WTC11 (cell line): ENCODE measurements around the gene MRO.

Source experiments
- CBFB ChIP-seq: sonication (generic); formaldehyde crosslinking; IDR thresholded peaks from 2 replicates; pipeline ENCODE4 v1.8.1; 2022; ENCODE audit warnings: mild to moderate bottlenecking, low read depth, missing genetic modification reagents
- CREB1 ChIP-seq: sonication (generic); formaldehyde crosslinking; IDR thresholded peaks from 2 replicates; pipeline ENCODE4 v1.8.0; 2023; ENCODE audit warnings: mild to moderate bottlenecking, missing genetic modification reagents
- CTCF ChIP-seq: fragments of 200-600 bp; IDR thresholded peaks from 2 replicates; pipeline ENCODE4 v1.8.0; 2022; ENCODE audit warnings: antibody characterized with exemption
- NFYB ChIP-seq: sonication (generic); formaldehyde crosslinking; conservative IDR thresholded peaks from 2 replicates; pipeline ENCODE4 v1.8.0; 2022; ENCODE audit warnings: low read depth, missing genetic modification reagents
- SOX15 ChIP-seq: fragments of 250-450 bp; sonication (Bioruptor Pico); IDR thresholded peaks from 2 replicates; pipeline ENCODE4 v1.9.0; 2021; ENCODE audit warnings: mild to moderate bottlenecking
- TCF7 ChIP-seq: sonication (generic); formaldehyde crosslinking; IDR thresholded peaks from 2 replicates; pipeline ENCODE4 v1.8.0; 2022; ENCODE audit warnings: mild to moderate bottlenecking, low read depth, missing genetic modification reagents, moderate library complexity
- USF2 ChIP-seq: sonication (generic); formaldehyde crosslinking; IDR thresholded peaks from 2 replicates; pipeline ENCODE4 v1.8.1; 2023; ENCODE audit warnings: mild to moderate bottlenecking, missing genetic modification reagents, moderate library complexity
- ZBTB21 ChIP-seq: sonication (generic); formaldehyde crosslinking; IDR thresholded peaks from 2 replicates; pipeline ENCODE4 v1.8.1; 2023; ENCODE audit warnings: mild to moderate bottlenecking, missing genetic modification reagents, borderline replicate concordance
- ZNF423 ChIP-seq: fragments of 250-450 bp; sonication (Bioruptor Pico); IDR thresholded peaks from 2 replicates; pipeline ENCODE4 v2.1.2; 2022; ENCODE audit warnings: mild to moderate bottlenecking, moderate library complexity
- TF ChIP-seq, protein P1 (sequence below): sonication (generic); formaldehyde crosslinking; IDR thresholded peaks from 2 replicates; pipeline ENCODE4 v1.8.1; 2022; ENCODE audit warnings: missing genetic modification reagents, borderline replicate concordance

DNA sequence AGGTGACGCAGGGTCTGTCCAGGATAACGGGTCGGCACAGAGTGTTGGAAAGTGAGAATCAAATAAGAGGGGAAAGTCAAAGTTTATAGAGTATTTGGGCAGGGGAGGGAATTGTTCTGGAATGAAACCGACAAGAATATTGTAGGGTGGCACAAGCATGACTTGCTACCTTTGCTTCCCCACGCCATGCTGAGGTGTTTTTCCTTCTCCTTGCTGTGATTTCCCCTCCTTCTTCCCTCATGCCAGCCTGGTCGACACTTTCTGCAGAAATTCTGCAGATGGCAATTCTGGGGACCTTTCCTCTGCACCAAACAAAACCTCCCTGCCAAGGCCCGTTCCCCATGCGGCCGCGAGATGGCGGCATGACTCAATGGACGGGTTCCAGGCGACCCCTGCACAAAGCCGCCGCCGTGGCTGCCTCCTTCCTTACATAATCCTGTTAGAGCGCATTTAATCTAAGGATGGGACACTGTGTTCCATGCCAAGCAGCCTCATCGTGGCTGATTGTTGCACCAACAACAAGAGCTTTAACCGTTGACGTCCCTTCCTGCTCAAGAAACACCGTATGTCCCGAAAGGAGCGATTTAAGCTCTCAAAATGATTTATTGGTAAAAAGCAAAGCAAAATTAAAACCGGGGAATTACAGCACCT lies at the start of gene MRO:
- no peak for TF ChIP-seq CBFB
- TF ChIP-seq ZBTB21 (CRISPR knock-in tag) = no peak
- peak; percentile 90 for TF ChIP-seq CTCF
- no peak for TF ChIP-seq SOX15 (CRISPR knock-in tag)
- TF ChIP-seq USF2 (CRISPR knock-in tag) = no peak
- no peak for TF ChIP-seq CREB1 (CRISPR knock-in tag)
- no peak for TF ChIP-seq NFYB (CRISPR knock-in tag)
- no peak for TF ChIP-seq TCF7 (CRISPR knock-in tag)
- TF ChIP-seq, protein P1, sequence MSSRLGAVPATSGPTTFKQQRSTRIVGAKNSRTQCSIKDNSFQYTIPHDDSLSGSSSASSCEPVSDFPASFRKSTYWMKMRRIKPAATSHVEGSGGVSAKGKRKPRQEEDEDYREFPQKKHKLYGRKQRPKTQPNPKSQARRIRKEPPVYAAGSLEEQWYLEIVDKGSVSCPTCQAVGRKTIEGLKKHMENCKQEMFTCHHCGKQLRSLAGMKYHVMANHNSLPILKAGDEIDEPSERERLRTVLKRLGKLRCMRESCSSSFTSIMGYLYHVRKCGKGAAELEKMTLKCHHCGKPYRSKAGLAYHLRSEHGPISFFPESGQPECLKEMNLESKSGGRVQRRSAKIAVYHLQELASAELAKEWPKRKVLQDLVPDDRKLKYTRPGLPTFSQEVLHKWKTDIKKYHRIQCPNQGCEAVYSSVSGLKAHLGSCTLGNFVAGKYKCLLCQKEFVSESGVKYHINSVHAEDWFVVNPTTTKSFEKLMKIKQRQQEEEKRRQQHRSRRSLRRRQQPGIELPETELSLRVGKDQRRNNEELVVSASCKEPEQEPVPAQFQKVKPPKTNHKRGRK (CRISPR knock-in tag) = no peak
- no peak for TF ChIP-seq ZNF423 (CRISPR knock-in tag)
